HG02870 (cell line): ENCODE measurements around the gene DNAJC5.
"Not testable (repeated sequence)": the region's sequence is repeated elsewhere in the genome, so short reads cannot be mapped to it uniquely, and the experiment has no call there.

Experiments
- ATAC-seq: cut with Tn5 transposase; IDR thresholded peaks from one replicate; pipeline ENCODE4 v1.9.1; 2021; ENCODE audit warnings: mild to moderate bottlenecking, moderate library complexity; ENCODE audit not compliant: unreplicated experiment

DNAJC5 gene

GRCh38 chr20:63966172-63966943 lies 71.4 kb downstream of the DNAJC5 start:
- ATAC-seq, result no peak

DNA sequence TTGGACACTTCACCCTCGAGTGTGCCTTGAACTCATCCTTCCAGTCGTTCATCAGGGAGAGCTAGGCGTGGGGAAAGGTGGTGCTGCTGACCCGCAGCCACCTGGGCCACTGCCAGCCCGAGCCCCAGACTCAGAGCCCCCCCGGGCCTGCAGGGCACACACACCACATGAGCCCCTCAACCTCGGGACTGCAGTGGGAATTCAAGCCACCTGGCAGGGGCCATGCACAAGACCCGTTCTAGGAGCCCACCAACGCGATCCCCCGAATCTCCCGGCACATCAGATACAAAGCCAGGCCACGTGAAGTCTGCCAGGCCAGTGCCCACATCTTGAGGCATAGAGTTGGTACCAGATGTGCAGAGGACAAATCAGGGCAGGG lies 72.0 kb downstream of the DNAJC5 start:
- no peak for ATAC-seq

GRCh38 chr20:63967330-63968135 lies 72.6 kb downstream of the DNAJC5 start:
- no peak for ATAC-seq

DNA sequence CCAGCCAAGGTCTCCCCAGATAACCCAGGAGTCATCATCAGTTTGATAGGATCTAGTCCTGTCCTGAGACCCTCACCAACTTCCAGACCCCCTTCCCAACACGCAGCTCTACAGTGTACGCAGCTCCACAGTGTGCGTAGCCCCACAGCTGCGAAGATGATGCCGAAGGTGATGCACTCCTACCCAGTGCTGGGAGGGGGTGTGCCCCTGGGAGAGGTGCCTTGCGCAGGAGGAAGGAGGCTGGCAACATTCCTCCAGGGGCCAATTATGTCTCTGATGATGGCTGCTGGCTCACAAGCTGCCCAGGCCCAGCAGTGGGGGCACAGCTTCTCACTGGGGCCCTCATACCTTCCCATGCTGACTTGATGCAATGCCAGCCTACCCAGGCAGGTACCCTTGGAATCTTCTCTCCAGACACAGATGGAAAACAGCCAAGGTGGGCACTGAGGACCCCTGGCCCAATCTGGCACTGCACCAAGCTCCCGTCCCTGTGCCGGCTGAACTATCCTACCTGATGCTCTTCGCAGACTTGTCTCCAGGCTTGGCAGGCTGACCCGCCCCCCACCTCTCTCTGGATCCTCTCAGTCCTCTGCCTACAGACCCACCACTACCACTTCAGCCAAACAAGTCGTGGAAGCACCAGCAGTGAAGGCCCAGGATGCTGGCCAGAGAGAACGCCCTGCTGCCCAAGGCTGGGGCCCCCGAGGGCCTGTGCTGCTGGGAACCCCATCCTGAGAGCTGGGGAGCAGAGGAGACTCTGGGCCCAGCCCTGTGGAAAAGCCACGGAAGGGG lies 73.4 kb downstream of the DNAJC5 start:
- no peak for ATAC-seq

- ATAC-seq, result no peak
Observed at GRCh38 chr20:63968928-63969760, 74.2 kb downstream of the DNAJC5 start.

- no peak for ATAC-seq
Observed at GRCh38 chr20:63969838-63970713, 75.2 kb downstream of the DNAJC5 start, which contains the start of gene ZNF512B. ZNF512B (minus strand) TSS chr20:63969930; CDS start chr20:63967950, 1,980 bp downstream.

- ATAC-seq, result no peak
Observed at GRCh38 chr20:63970714-63971431, 75.9 kb downstream of the DNAJC5 start.

DNA sequence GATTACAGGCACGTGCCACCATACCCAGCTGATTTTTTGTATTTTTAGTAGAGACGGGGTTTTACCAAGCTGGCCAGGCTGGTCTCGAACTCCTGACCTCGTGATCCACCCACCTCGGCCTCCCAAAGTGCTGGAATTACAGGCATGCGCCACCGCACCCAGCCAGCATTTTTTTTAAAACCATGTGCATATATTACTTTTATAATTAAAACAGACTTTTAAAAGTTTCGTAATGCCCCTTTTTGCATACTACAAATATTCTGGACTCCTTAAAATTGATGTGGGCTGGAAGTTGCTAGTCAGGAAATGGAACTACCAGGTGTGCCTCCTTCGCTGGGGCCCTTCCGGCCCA lies 77.0 kb downstream of the DNAJC5 start:
- not testable (repeated sequence) for ATAC-seq

- no peak for ATAC-seq
Observed at GRCh38 chr20:63972312-63973159, 77.6 kb downstream of the DNAJC5 start.

DNA sequence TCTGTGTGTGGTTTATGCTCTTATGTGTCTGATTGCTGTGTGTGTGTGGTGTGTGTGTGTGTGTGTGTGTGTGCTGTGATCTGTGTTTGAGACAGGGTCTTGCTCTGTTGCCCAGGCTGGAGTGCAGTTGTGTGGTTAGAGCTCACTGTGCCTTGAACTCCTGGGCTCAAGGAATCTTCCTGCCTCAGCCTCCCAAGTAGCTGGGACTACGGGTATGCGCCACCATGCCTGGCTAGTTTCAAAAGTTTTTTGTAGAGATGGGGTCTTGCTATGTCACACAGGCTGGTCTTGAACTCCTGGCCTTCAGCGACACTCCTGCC lies 78.2 kb downstream of the DNAJC5 start:
- no peak for ATAC-seq

DNA sequence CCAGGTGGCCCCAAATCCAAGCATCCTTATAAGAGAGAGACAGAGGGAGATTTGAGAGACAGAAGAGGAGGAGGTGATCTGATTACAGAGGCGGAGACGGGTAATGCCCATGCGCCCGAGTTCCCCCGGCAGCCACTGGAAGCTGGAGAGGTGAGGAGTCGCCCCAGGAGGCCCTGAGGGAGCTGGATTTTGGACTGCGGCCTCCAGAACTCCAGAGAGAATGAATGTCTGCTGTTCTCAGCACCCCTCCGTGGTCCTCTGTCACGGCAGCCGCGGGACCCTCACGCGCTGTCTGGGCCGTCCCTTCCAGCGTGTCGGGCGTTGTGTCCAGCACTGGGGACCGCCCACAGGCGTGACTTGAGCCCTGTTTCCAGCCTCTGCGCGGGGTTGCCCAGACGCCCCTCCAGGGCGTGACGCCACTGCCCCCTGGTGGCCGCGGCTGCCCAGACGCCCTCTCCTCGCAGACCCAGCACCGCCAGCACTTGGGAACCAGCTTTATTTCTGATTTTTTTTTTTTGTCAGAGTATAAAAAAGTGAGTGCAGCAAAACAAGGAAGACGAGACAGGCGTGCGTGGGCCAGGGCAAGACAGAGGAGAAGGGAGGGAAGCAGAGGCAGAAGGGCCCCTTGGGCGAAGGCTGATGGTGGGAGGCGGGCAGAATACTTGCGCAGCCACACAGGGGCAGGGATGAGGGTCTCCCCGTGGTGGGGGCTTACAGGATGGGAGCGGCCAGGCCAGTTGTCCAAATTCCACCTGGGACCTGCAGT lies 78.9 kb downstream of the DNAJC5 start:
- ATAC-seq, result no peak

DNA sequence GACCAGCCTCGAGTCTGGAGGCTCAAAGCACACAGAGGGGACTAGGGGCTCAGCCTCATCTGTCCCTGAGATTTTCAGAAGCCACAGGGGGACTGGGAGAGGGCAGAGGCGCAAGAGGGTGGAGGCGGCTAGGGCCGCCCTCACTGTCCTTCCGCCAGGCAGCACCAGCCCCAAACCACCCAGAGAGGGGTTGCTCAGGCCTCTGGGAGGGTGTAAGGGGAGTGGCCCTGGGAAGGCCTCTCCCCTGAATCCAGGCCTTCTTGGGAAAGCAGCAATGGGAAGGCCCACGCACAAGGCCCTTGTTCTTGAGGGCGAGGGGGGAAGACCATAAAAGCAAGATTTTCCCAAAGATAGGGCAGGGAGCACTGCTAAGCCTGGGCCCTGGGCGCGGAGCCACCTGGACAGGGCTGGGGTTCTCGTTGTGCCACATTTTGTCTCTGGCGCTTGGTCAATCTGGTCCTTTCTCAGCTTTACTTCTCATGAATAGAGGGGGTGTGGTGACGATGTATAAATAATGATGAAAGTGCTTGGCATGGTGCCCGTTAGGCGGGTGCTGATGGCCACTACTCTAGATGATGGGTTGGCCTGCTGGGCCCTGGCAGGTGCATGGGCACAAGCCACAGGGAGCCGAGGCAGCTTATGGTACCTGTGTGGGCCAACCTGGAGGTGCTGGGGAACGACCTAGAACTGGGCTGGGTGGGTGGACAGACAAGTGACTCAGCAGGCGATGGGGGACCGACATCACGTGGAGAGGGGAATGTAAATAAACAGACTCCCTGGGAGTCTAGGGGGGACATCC lies 79.7 kb downstream of the DNAJC5 start:
- ATAC-seq, result no peak

- not testable (repeated sequence) for ATAC-seq
Observed at GRCh38 chr20:63976511-63976910, 81.6 kb downstream of the DNAJC5 start.

- ATAC-seq, result no peak
Observed at GRCh38 chr20:63976980-63977738, 82.2 kb downstream of the DNAJC5 start.

- ATAC-seq, result no peak
Observed at GRCh38 chr20:63977739-63978276, 82.9 kb downstream of the DNAJC5 start.
